GM21515 (cell line): ENCODE measurements around the gene CDT1.
"Not testable (repeated sequence)": the region's sequence is repeated elsewhere in the genome, so short reads cannot be mapped to it uniquely, and the experiment has no call there.

Experiments used
- ATAC-seq: cut with Tn5 transposase; IDR thresholded peaks from one replicate; pipeline ENCODE4 v1.9.1; 2021; ENCODE audit not compliant: unreplicated experiment

Gene CDT1

GRCh38 chr16:88768071-88768783, 35.4 kb upstream of the CDT1 start:
- ATAC-seq = no peak

- ATAC-seq = no peak
These were observed 33.8 kb upstream of the CDT1 start for GRCh38 chr16:88769617-88770460.

GRCh38 chr16:88770461-88771293, 32.9 kb upstream of the CDT1 start:
- no peak for ATAC-seq

- no peak for ATAC-seq
These were observed 32.3 kb upstream of the CDT1 start for GRCh38 chr16:88771294-88771772.

- not testable (repeated sequence) for ATAC-seq
These were observed 31.8 kb upstream of the CDT1 start for GRCh38 chr16:88771781-88772180.

- no peak for ATAC-seq
These were observed 30.4 kb upstream of the CDT1 start for GRCh38 chr16:88772871-88773811.

- ATAC-seq = no peak
These were observed 29.7 kb upstream of the CDT1 start for GRCh38 chr16:88773812-88774291.

GRCh38 chr16:88774544-88775393, 28.8 kb upstream of the CDT1 start:
- no peak for ATAC-seq

- ATAC-seq = no peak
These were observed 27.8 kb upstream of the CDT1 start for GRCh38 chr16:88775825-88776224.

GRCh38 chr16:88777471-88778270, 25.9 kb upstream of the CDT1 start:
- ATAC-seq = no peak

GRCh38 chr16:88778271-88778525, 25.4 kb upstream of the CDT1 start:
- ATAC-seq = no peak

GRCh38 chr16:88778541-88779065, 25.0 kb upstream of the CDT1 start:
- ATAC-seq = no peak

- ATAC-seq = no peak
These were observed 24.0 kb upstream of the CDT1 start for GRCh38 chr16:88779406-88780141.

- ATAC-seq = no peak
These were observed 23.2 kb upstream of the CDT1 start for GRCh38 chr16:88780142-88781062.

GRCh38 chr16:88781140-88782077, 22.2 kb upstream of the CDT1 start:
- no peak for ATAC-seq
